H9 (cell line): Measurements from ENCODE around the gene CD244. TPM values are rescaled to one million over a fixed set of nuclear protein-coding genes. Genes with fewer than 3 reads are reported as not detected.

Experiments used
- DNase-seq: peaks from one replicate; pipeline ENCODE4 v3.0.0-alpha.2; 2017
- H2AFZ ChIP-seq: one replicate; pipeline ENCODE4 v1.6.1; 2013; ENCODE audit warnings: mild to moderate bottlenecking, low read length, control low read depth, moderate library complexity
- H2AK5ac ChIP-seq: 2 replicates; pipeline ENCODE4 v1.6.1; 2013; ENCODE audit warnings: low read length, control low read depth, mixed read lengths; ENCODE audit not compliant: insufficient read length
- H2BK120ac ChIP-seq: one replicate; pipeline ENCODE4 v1.6.1; 2013; ENCODE audit warnings: low read depth, mild to moderate bottlenecking, low read length, control low read depth, inconsistent platforms; ENCODE audit not compliant: poor library complexity, severe bottlenecking
- H2BK12ac ChIP-seq: 2 replicates; pipeline ENCODE4 v1.6.1; 2013; ENCODE audit warnings: low read length, control low read depth, mixed read lengths, low read depth; ENCODE audit not compliant: insufficient read length
- H2BK15ac ChIP-seq: 2 replicates; pipeline ENCODE4 v1.6.1; 2013; ENCODE audit warnings: low read depth, low read length, control low read depth
- H2BK20ac ChIP-seq: one replicate; pipeline ENCODE4 v1.6.1; 2013; ENCODE audit warnings: low read depth, mild to moderate bottlenecking, low read length, control low read depth, inconsistent platforms; ENCODE audit not compliant: poor library complexity, severe bottlenecking
- H2BK5ac ChIP-seq: 2 replicates; pipeline ENCODE4 v1.6.1; 2013; ENCODE audit warnings: low read length, control low read depth, mixed read lengths; ENCODE audit not compliant: insufficient read length
- H3K14ac ChIP-seq: 2 replicates; pipeline ENCODE4 v1.6.1; 2013; ENCODE audit warnings: low read length, control low read depth; ENCODE audit not compliant: insufficient read depth
- H3K18ac ChIP-seq: 2 replicates; pipeline ENCODE4 v1.6.1; 2013; ENCODE audit warnings: low read depth, mild to moderate bottlenecking, mixed read lengths, low read length, control low read depth; ENCODE audit not compliant: insufficient read length
- H3K23ac ChIP-seq: 2 replicates; pipeline ENCODE4 v1.6.1; 2013; ENCODE audit warnings: low read length, control low read depth, mixed read lengths, low read depth; ENCODE audit not compliant: insufficient read length
- H3K23me2 ChIP-seq: 2 replicates; pipeline ENCODE4 v1.6.1; 2013; ENCODE audit warnings: low read depth, mild to moderate bottlenecking, mixed read lengths, low read length, control low read depth; ENCODE audit not compliant: insufficient read length, poor library complexity, severe bottlenecking
- H3K27ac ChIP-seq: 2 replicates; pipeline ENCODE4 v1.5.1; 2013; ENCODE audit warnings: low read length, control low read depth, mixed read lengths, low read depth; ENCODE audit not compliant: insufficient read length
- H3K27me3 ChIP-seq: 2 replicates; pipeline ENCODE4 v1.6.1; 2013; ENCODE audit warnings: low read length, control low read depth, inconsistent platforms; ENCODE audit not compliant: insufficient read depth
- H3K4ac ChIP-seq: 2 replicates; pipeline ENCODE4 v1.6.1; 2013; ENCODE audit warnings: low read depth, mild to moderate bottlenecking, control low read depth, inconsistent platforms, low read length, moderate library complexity
- H3K4me1 ChIP-seq: 2 replicates; pipeline ENCODE4 v1.6.1; 2013; ENCODE audit warnings: low read length, control low read depth, inconsistent platforms; ENCODE audit not compliant: insufficient read depth
- H3K4me2 ChIP-seq: 2 replicates; pipeline ENCODE4 v1.6.1; 2013; ENCODE audit warnings: low read length, control low read depth, mixed read lengths; ENCODE audit not compliant: insufficient read length, insufficient read depth
- H3K56ac ChIP-seq: 2 replicates; pipeline ENCODE4 v1.6.1; 2013; ENCODE audit warnings: low read depth, mild to moderate bottlenecking, mixed read lengths, low read length, control low read depth; ENCODE audit not compliant: insufficient read length
- H3K79me1 ChIP-seq: 2 replicates; pipeline ENCODE4 v1.6.1; 2013; ENCODE audit warnings: low read depth, mild to moderate bottlenecking, moderate library complexity, low read length, control low read depth, inconsistent platforms; ENCODE audit not compliant: insufficient read depth, poor library complexity, severe bottlenecking
- H3K79me2 ChIP-seq: 2 replicates; pipeline ENCODE4 v1.6.1; 2013; ENCODE audit warnings: low read length, control low read depth, inconsistent platforms; ENCODE audit not compliant: insufficient read depth
- H3K9ac ChIP-seq: 2 replicates; pipeline ENCODE4 v1.6.1; 2013; ENCODE audit warnings: low read length, control low read depth, mixed read lengths; ENCODE audit not compliant: insufficient read length; ENCODE audit errors: extremely low read depth
- H3K9me3 ChIP-seq: one replicate; pipeline ENCODE4 v1.6.1; 2013; ENCODE audit warnings: low read depth, low read length, inconsistent platforms; ENCODE audit not compliant: control insufficient read depth
- H3T11ph ChIP-seq: one replicate; pipeline ENCODE4 v1.6.1; 2013; ENCODE audit warnings: mild to moderate bottlenecking, low read length, control low read depth, inconsistent platforms
- H4K20me1 ChIP-seq: one replicate; pipeline ENCODE4 v1.6.1; 2013; ENCODE audit not compliant: control insufficient read depth, insufficient read length, insufficient read depth
- H4K5ac ChIP-seq: 2 replicates; pipeline ENCODE4 v1.6.1; 2013; ENCODE audit warnings: low read depth, mild to moderate bottlenecking, mixed read lengths, low read length, control low read depth; ENCODE audit not compliant: insufficient read length
- H4K8ac ChIP-seq: replicated peaks from 2 replicates; pipeline ENCODE4 v1.6.1; 2013; ENCODE audit warnings: low read length, control low read depth, mixed read lengths, low read depth; ENCODE audit not compliant: insufficient read length
- H4K91ac ChIP-seq: 2 replicates; pipeline ENCODE4 v1.6.1; 2013; ENCODE audit warnings: low read depth, mild to moderate bottlenecking, moderate library complexity, mixed read lengths, low read length, control low read depth; ENCODE audit not compliant: insufficient read length
- H3K27ac Mint-ChIP-seq, 3 experiments: 2 replicates in 2 of 3; 3 replicates in 1 of 3; pipeline ENCODE4 v1.8.0; 2020 to 2021; ENCODE audit warnings: mixed read lengths in 3 of 3, mild to moderate bottlenecking in 1 of 3, moderate library complexity in 1 of 3
- H3K27me3 Mint-ChIP-seq: 2 replicates; pipeline ENCODE4 v1.8.0; 2021; ENCODE audit warnings: low read depth, mild to moderate bottlenecking, moderate library complexity, mixed read lengths
- H3K36me3 Mint-ChIP-seq, 3 experiments: 2 replicates in 2 of 3; 3 replicates in 1 of 3; pipeline ENCODE4 v1.8.0; 2020 to 2021; ENCODE audit warnings: low read depth in 3 of 3, mixed read lengths in 3 of 3; ENCODE audit not compliant: insufficient read depth in 1 of 3
- H3K4me1 Mint-ChIP-seq, 2 experiments: 2 replicates each; pipeline ENCODE4 v1.8.0; 2020; ENCODE audit warnings: mixed read lengths in 2 of 2
- H3K4me3 Mint-ChIP-seq, 2 experiments: 2 replicates in 1 of 2; 3 replicates in 1 of 2; pipeline ENCODE4 v1.8.0; 2020 to 2021; ENCODE audit warnings: mild to moderate bottlenecking in 2 of 2, mixed read lengths in 2 of 2, moderate library complexity in 1 of 2
- H3K9me3 Mint-ChIP-seq, 2 experiments: 2 replicates in 1 of 2; 3 replicates in 1 of 2; pipeline ENCODE4 v1.8.0; 2020; ENCODE audit warnings: mild to moderate bottlenecking in 2 of 2, mixed read lengths in 2 of 2, moderate library complexity in 1 of 2
- CTCF ChIP-seq: fragments of 200-600 bp; sonication (generic); conservative IDR thresholded peaks from 3 replicates; pipeline ENCODE4 v1.8.0; 2021; ENCODE audit warnings: antibody characterized with exemption, mild to moderate bottlenecking
- WGBS: extraction: QIAGEN DNeasy Blood & Tissue Kit; methylation state at CpG from one replicate; pipeline ENCODE4 v1.1.7; 2013; ENCODE audit warnings: missing lambda C conversion rate, low lambda C conversion rate, mixed read lengths; ENCODE audit not compliant: insufficient read length; ENCODE audit errors: extremely low coverage; 5-methylcytosine and 5-hydroxymethylcytosine counted together
- total RNA-seq: library from RNA; stranded (reverse); gene quantifications from 2 replicates; pipeline ENCODE4 v1.2.1, GENCODE V29; 2021

Gene CD244
- total RNA-seq, 1 experiment from 2014 or later: not detected

DNA sequence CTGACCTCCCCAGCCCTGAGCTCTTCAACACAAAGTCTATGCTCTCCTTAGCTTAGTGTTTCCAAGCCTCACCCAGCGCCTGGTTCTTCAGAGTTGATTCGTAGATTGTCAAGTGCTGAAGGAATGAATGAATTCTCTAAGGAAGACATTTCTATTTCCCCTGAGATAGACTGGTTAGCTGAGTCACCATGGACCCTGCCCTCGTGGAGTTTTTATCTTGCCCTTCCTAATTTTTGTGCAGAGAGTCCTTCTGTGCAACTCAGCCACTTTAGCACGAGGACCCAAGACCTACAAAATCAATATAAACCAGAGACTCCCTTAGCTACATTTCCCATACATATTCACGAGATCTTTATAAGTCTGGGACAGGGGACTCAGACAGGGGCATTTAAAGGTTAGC lies 2.6 kb upstream of the CD244 start:
- H3K79me1 ChIP-seq: no peaks in the 10 kb centered on the region
- no peak overlapping the region for H2BK15ac ChIP-seq
- no peak overlapping the region for H4K5ac ChIP-seq
- no peak overlapping the region for H3K56ac ChIP-seq
- no peaks in the 10 kb centered on the region for H4K20me1 ChIP-seq
- H3K18ac ChIP-seq: no peak overlapping the region
- no peak overlapping the region for H3T11ph ChIP-seq
- Mint-ChIP-seq H3K36me3 (no peaks in the 10 kb centered on the region), H3K4me3 (no peak overlapping the region), H3K4me1 (0 out of 4 replicates have a peak, but pooled peaks cover 0 to 3% of the 10 kb centered on the region in 2 experiments), H3K9me3 (no peaks in the 10 kb centered on the region), H3K27me3 (peaks cover 3% of the 10 kb centered on the region; the same call in 1 of the 2 replicates), H3K27ac (no peak overlapping the region)
- no peak overlapping the region for H4K8ac ChIP-seq
- H3K4me2 ChIP-seq: no peak overlapping the region
- no peaks in the 10 kb centered on the region for H3K9me3 ChIP-seq
- H3K9ac ChIP-seq: no peak overlapping the region
- no peak overlapping the region for H3K4ac ChIP-seq
- H3K23me2 ChIP-seq: no peaks in the 10 kb centered on the region
- H3K79me2 ChIP-seq: no peaks in the 10 kb centered on the region
- no peak overlapping the region for H2BK120ac ChIP-seq
- DNase-seq: no peak
- H2BK5ac ChIP-seq: no peak overlapping the region
- H3K23ac ChIP-seq: no peak overlapping the region
- H4K91ac ChIP-seq: no peak overlapping the region
- H2BK20ac ChIP-seq: no peak overlapping the region
- no peak overlapping the region for H2AK5ac ChIP-seq
- no peaks in the 10 kb centered on the region for H3K4me1 ChIP-seq
- no peak overlapping the region for H2AFZ ChIP-seq
- no CpG with 5 or more reads among the region's 5 CpGs for WGBS
- H3K14ac ChIP-seq: no peak overlapping the region
- no peak overlapping the region for H2BK12ac ChIP-seq
- TF ChIP-seq CTCF: no peak
- no peak overlapping the region for H3K27ac ChIP-seq
- no peaks in the 10 kb centered on the region for H3K27me3 ChIP-seq
